AG09309 (cell line): ENCODE data around the gene BBX.

Source experiments
- DNase-seq: peaks from one replicate; pipeline ENCODE4 v3.0.0-alpha.2; 2010; ENCODE audit warnings: low read depth
- H3K4me3 ChIP-seq: 2 replicates; pipeline ENCODE4 v1.5.1; 2011; ENCODE audit warnings: mild to moderate bottlenecking, low read depth, low read length, moderate library complexity; ENCODE audit not compliant: control insufficient read depth
- CTCF ChIP-seq: IDR thresholded peaks from 2 replicates; pipeline ENCODE4 v1.5.1; 2011; ENCODE audit warnings: mild to moderate bottlenecking, low read depth, low read length, inconsistent platforms; ENCODE audit not compliant: insufficient read depth, control insufficient read depth; ENCODE audit errors: missing control alignments

BBX gene

GRCh38 chr3:107663266-107663665 lies 140.5 kb downstream of the BBX start:
- no peak for TF ChIP-seq CTCF
- DNase-seq: no peak
- no peak overlapping the region for H3K4me3 ChIP-seq

- no peak for TF ChIP-seq CTCF
- no peak overlapping the region for H3K4me3 ChIP-seq
- no peak for DNase-seq
Measured at GRCh38 chr3:107664614-107665013, 141.9 kb downstream of the BBX start.

GRCh38 chr3:107665351-107665750 lies 142.6 kb downstream of the BBX start:
- TF ChIP-seq CTCF: no peak
- no peak overlapping the region for H3K4me3 ChIP-seq
- no peak for DNase-seq

- no peak for TF ChIP-seq CTCF
- no peak for DNase-seq
- H3K4me3 ChIP-seq: no peak overlapping the region
Measured at GRCh38 chr3:107666853-107667252, 144.1 kb downstream of the BBX start.

GRCh38 chr3:107668416-107668815 lies 145.7 kb downstream of the BBX start:
- DNase-seq: no peak
- H3K4me3 ChIP-seq: no peak overlapping the region
- TF ChIP-seq CTCF: no peak

- no peak for TF ChIP-seq CTCF
- no peak for DNase-seq
- no peak overlapping the region for H3K4me3 ChIP-seq
Measured at GRCh38 chr3:107668963-107669362, 146.2 kb downstream of the BBX start.

GRCh38 chr3:107669669-107670068 lies 146.9 kb downstream of the BBX start:
- no peak for TF ChIP-seq CTCF
- DNase-seq: no peak
- H3K4me3 ChIP-seq: no peak overlapping the region
